Measurements from ENCODE around the gene ZNF474.

The ZNF474 gene

GRCh38 chr5:122101636-122102285 is 27.6 kb upstream of the ZNF474 start:
- Mint-ChIP-seq H3K4me1 (peaks cover under 1% of the 10 kb centered on the region), H3K27ac (no peak overlapping the region), H3K27me3 (ENCODE audit: low read depth, poor library complexity) (peaks cover 4% of the 10 kb centered on the region), H3K9me3 (no peaks in the 10 kb centered on the region), H3K4me3 (no peak overlapping the region), H3K36me3 (ENCODE audit: low read depth) (no peaks in the 10 kb centered on the region)
- TF ChIP-seq CTCF (IDR thresholded peaks at IDR 0.05) = peak; percentile 57
- no peak for DNase-seq

GRCh38 chr5:122102825-122103224 is 26.5 kb upstream of the ZNF474 start:
- no peak overlapping the region for H3K4me3 Mint-ChIP-seq
- H3K27ac Mint-ChIP-seq = no peak overlapping the region
- no peak for DNase-seq
- H3K36me3 Mint-ChIP-seq (ENCODE audit: low read depth) = no peaks in the 10 kb centered on the region
- no peaks in the 10 kb centered on the region for H3K9me3 Mint-ChIP-seq
- H3K27me3 Mint-ChIP-seq (ENCODE audit: low read depth, poor library complexity) = peaks cover 7% of the 10 kb centered on the region
- TF ChIP-seq CTCF (IDR thresholded peaks at IDR 0.05) = no peak
- no peaks in the 10 kb centered on the region for H3K4me1 Mint-ChIP-seq

- H3K9me3 Mint-ChIP-seq = no peaks in the 10 kb centered on the region
- H3K4me1 Mint-ChIP-seq = peaks cover 2% of the 10 kb centered on the region
- H3K4me3 Mint-ChIP-seq = no peak overlapping the region
- no peak for DNase-seq
- peaks cover 7% of the 10 kb centered on the region for H3K27me3 Mint-ChIP-seq (ENCODE audit: low read depth, poor library complexity)
- no peak for TF ChIP-seq CTCF (IDR thresholded peaks at IDR 0.05)
- H3K27ac Mint-ChIP-seq = no peak overlapping the region
- H3K36me3 Mint-ChIP-seq (ENCODE audit: low read depth) = no peaks in the 10 kb centered on the region
Measured at GRCh38 chr5:122105909-122106308, 23.4 kb upstream of the ZNF474 start.

GRCh38 chr5:122107016-122107415 is 22.3 kb upstream of the ZNF474 start:
- TF ChIP-seq CTCF (IDR thresholded peaks at IDR 0.05) = no peak
- H3K27ac Mint-ChIP-seq = no peak overlapping the region
- H3K9me3 Mint-ChIP-seq = no peaks in the 10 kb centered on the region
- H3K4me1 Mint-ChIP-seq = peaks cover 9% of the 10 kb centered on the region
- no peak for DNase-seq
- no peak overlapping the region for H3K4me3 Mint-ChIP-seq
- H3K27me3 Mint-ChIP-seq (ENCODE audit: low read depth, poor library complexity) = peaks cover 7% of the 10 kb centered on the region
- H3K36me3 Mint-ChIP-seq (ENCODE audit: low read depth) = no peaks in the 10 kb centered on the region

- no peak for DNase-seq
- Mint-ChIP-seq H3K4me1 (peaks cover 9% of the 10 kb centered on the region), H3K27ac (no peak overlapping the region), H3K4me3 (no peak overlapping the region), H3K36me3 (ENCODE audit: low read depth) (no peaks in the 10 kb centered on the region), H3K27me3 (ENCODE audit: low read depth, poor library complexity) (peaks cover 3% of the 10 kb centered on the region), H3K9me3 (no peaks in the 10 kb centered on the region)
- no peak for TF ChIP-seq CTCF (IDR thresholded peaks at IDR 0.05)
Measured at GRCh38 chr5:122110987-122111386, 18.4 kb upstream of the ZNF474 start.

- no peak for TF ChIP-seq CTCF (IDR thresholded peaks at IDR 0.05)
- peaks cover 9% of the 10 kb centered on the region for H3K4me1 Mint-ChIP-seq
- no peaks in the 10 kb centered on the region for H3K9me3 Mint-ChIP-seq
- no peak overlapping the region for H3K4me3 Mint-ChIP-seq
- H3K27me3 Mint-ChIP-seq (ENCODE audit: low read depth, poor library complexity) = peaks cover 3% of the 10 kb centered on the region
- DNase-seq = no peak
- no peak overlapping the region for H3K27ac Mint-ChIP-seq
- no peaks in the 10 kb centered on the region for H3K36me3 Mint-ChIP-seq (ENCODE audit: low read depth)
Measured at GRCh38 chr5:122111460-122111859, 17.9 kb upstream of the ZNF474 start.

Measured in nephron progenitor cell (in vitro differentiated cells).